NCI-H2227 (cell line): ENCODE measurements around the gene HEPACAM2.

Source experiments
- DNase-seq: peaks from one replicate; lab custom pipeline; 2025; ENCODE audit not compliant: unreplicated experiment; lab: John Stamatoyannopoulos, UW

HEPACAM2 gene

DNA sequence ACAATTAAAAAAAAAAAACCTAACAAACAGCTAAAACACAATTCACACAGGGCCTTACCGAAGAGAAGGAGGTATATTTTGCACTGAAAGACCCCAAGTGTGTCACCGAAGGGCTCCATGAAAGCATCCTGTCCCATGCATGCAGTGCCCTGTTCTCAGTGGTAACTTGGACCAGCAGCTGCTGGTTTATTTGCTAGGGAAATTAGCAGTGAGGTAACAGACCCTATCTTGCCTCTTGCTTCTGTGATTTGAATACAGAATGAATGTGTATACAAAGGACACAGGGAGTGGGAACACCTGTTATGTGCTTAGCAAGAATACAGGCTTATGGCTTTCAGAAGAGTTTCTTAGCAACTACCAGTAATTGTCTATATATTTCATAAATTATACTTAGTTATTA is at the start of gene HEPACAM2:
HEPACAM2 (minus strand) TSS at position 160 of the 400 bp plus-strand sequence.
- no peak for DNase-seq

DNA sequence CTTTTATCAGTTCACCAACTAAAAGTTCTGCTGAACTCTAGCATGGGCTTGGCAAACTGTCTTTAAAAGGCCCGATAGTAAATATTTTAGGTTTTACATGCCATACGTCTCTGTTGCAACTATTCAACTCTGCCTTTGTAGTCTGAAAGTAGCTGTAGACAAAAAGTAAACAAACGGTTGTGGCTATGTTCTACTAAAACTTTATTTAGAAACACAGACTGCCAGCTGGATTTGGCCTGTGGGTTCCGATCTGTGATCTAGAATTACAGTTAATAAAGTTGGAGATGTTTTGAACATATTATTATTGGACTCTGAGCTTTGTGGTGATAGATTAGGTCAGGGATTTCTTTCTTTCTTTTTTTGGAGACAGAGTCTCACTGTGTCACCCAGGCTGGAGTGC is 39.0 kb upstream of the HEPACAM2 start:
- DNase-seq: no peak

DNA sequence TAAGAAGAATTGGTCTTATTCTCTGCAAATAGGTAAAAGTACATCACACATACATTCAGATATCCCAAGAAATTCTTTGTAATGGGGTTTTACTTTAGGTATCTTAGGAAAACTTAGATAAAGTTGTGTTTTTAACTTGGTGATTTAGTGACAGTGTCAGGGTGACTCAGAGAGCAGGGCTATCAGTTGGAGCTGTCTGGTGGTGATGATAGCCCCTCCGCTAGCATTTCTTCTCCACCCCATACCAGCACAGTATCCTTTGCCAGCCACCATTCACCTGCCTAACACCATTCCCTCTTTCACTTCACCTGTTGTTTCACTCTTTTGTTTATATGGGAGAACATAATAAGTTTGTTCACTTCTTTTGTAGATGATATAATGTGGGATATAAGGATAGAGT is 36.3 kb upstream of the HEPACAM2 start:
- no peak for DNase-seq

DNA sequence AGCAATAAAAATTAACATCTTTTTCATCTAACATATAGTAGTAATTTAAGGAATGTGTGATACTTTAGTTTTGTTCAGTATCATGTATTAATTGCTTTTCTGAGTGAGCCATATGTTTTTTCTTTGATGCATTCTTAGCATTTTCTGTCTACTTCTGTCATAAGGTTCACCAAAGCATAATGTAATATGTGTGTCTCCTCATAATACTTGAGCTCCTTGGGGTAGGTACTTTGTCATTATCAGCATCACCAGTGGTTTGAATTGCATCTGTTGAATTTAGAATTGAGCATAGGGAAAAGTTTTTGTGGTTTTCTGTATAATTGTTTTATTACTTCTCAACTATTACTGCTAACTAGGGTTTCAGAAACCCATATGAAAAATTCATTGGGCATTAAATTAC is 32.4 kb upstream of the HEPACAM2 start:
- no peak for DNase-seq

DNA sequence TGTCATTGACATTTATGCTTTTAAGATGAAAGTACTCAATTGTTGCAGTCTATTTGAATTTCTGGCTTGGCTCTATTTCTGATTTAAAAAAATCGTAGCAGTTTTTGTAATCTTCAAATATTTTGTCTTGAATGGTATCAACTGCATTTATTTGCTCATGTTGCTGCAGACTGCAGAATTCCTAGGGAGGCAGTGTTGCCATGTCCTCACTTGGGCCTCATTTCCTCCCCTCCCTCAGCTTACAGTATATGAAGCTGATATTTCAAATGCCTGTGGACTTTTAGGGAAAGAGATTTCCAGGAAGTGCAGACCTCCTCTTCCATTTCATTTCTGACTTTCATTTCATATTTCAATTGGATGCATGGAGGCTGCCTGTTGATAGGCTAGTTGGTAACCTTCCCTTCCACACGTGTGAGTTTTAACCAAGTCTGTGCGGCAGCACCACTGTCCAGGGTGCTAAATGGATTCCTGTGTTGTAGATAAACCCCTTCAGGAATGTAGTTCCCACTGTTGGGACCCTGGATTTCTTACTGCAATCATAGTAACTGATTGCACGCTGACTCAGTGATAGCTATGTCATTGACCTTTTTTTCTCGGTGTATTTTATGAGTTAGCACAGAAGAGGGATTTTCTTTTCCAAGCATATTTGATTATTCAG is 23.4 kb upstream of the HEPACAM2 start:
- DNase-seq: no peak

DNA sequence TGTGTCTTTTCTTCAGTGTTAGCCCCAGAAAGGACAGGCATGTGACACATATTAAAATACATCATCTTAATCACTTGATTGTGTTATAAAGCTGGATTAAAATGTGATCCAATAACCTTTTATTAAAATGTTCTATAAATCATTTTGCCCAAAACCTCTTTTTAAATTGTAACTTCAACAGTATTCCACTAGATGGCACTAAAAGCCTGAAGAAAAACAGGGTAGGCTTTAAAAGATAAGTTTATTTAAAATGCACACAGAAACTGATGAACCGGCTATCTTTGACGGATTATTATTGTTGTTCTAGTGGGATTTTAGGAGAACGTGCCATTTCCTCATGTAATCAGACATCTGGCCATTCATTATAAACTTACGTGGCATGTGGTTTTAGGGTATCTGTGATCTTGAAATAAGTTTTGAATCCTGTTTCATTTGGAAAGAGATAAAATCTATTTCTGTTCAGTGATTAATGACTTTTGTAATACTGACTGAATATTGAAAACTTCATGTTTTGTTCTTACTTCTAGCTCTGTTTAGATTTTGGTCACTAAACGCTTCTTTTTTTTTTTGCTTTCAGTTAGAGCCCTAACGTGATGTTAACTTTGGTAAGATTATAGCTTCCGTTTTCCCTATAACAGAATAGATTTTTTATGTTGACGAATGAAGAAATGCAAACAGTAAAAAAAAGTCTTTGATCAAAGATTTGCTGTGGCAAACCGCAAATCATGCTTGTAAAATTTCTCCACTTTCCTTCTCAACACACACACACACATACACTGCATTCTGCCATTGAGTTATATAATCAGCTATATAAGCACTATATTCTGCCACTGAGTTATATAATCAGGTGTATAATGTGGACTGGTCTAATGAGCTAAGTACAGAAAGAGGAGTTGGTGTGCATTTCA is 19.5 kb upstream of the HEPACAM2 start:
- DNase-seq: peak; percentile 62

DNA sequence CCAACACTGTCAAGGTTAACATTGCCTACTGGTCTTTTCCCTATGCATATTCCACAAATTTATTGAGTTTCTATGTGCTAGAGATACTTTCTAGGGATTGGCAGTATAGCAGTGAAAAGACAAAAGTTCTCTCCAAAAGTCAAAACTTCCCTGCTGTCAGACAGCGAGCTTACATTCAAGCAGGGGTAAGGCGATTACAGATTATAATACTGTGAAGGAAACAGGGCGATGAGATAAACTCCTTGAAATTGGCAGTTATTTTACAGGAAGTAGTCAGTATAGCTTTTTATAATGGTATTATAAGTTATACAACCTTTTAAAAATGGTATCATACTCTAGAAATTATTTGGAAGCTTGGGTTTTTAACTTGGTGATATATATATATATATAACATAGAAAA is 15.8 kb upstream of the HEPACAM2 start:
- no peak for DNase-seq

DNA sequence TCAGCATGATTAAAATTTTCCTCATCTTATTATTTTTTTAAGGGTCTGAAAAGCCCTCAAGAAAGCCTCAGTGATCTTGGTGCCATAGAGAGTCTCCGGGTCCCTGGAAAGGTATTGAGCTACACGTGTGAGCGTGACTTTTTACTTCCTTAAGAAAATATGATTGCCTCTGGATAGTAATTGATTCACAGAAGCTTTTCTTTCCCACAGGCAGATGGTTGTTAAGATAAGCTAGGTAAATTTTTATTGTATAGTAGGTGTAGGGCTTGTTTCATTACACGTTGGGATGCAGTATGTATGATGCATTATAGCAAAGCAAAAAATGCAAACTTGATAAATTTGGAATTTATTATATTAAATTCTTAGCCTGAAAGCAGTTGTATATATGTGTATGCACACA is 13.6 kb upstream of the HEPACAM2 start:
- DNase-seq: no peak

DNA sequence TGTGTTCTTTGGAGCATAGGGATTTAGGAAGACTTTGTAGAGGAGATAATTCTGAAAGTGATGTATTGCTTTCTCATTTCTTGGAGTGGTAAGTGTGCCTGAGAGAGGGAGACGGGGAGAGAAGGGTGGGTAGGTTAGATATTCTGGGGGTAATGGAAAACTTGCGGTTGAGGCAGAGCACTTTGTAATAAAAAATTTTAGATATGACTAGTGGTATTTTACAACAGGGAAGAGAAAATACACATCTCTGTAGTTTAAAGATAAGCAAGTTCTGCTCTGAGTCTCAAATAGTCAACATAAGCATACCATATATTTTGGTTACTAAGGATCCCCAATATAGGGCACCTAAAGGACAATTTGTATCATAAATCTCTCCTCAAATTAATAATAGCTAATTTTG is 12.5 kb upstream of the HEPACAM2 start:
- no peak for DNase-seq

DNA sequence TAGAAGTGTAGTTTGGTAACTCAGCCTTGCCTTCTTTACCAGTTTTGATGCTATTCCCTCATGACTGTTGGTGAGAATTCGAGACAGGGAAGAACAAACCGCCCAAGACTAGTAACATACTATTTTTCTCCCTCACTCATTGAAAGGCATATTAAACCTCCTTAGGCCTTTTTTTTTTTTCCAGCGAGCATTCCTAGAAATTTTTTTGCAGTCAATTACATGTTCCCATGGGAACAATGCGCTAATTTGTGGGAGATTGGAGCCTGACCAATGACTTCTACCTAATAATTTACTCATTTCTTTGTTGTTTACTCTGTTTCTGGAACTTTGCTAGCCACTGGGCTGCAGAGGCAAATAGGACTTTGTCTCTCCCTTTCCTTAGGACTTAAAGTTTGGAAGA is 11.9 kb upstream of the HEPACAM2 start:
- no peak for DNase-seq

DNA sequence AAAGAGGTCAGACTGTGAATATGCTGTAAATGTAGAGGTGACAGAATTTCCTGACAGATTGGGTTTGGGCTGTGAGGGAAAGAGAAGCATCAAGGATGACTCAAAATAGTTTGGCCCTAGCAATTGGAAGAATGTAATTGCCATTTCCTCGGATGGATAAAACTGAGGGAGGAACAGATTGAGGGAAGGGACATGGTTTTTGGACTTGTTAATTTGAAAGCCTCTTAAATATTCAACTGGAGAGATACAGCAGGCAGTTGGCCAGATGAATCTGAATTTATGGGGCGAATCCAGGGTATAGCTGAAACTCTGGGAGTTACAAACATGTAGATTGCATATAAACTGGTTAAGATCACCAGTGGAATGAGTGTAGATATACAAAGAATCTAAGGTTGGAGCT is 9.3 kb upstream of the HEPACAM2 start:
- DNase-seq: no peak

DNA sequence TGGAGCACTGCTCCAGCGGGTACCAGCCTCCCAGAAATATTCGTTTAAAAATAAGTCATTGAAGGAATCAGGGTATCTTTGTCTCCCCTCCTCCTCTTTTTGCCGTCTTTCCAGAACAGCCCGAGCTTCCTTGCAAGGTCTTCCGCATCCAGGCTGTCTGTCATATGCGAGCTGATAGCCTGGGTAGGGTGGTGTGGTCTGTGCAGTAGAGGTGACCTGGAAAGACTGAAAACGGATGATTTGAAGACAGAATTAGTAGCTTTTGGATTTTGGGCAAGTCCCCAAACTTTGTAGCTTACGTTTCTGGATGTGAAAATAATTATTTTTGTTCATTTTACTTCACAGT is 6.4 kb upstream of the HEPACAM2 start:
- peak; percentile 26 for DNase-seq

DNA sequence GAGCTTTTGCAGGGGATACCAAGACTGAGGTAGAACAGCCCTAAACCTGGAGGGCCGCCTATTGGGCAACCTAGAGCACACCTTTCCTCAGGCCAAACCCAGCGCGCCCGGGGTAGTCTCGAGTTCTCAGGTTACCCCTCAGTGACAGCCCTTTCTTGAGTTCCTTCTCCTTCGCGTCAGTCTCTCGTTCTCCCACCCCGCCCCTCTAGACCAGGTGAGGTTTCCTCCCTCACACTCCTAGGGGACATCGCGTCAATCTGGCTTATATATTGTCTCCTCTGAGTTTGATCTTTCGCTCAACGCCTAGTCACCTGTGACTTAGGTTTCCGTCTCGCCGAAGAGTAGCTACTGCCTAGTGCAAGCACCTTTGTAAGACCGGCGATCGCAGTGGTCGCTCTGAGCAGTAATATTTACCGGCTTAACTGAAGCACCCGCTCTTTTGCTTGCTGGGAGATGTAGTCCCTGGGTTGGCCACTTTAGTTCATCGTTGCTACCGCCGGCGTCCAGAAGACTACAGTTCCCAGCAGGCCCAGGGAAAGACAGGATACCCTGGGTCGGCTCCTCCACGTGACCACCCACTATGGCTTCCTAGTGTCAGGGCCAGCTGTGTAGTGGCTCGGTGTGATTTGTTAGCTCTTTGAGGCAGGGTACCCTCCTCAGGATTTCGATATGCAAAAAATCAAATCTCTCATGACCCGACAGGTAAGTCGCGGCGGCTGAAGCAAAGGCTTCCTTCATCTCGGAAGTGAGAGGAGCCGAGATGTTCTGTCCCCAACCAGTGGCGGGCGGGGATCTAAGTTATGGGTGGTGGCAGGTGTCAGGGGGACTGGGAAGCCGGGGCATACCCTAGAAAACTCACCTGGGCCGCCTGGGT is 5.8 kb upstream of the HEPACAM2 start, which contains the start of gene VPS50:
VPS50 (plus strand) TSS at position 568 of the 874 bp plus-strand sequence; CDS start at position 670, 102 bp downstream.
- peak; percentile 97 for DNase-seq

DNA sequence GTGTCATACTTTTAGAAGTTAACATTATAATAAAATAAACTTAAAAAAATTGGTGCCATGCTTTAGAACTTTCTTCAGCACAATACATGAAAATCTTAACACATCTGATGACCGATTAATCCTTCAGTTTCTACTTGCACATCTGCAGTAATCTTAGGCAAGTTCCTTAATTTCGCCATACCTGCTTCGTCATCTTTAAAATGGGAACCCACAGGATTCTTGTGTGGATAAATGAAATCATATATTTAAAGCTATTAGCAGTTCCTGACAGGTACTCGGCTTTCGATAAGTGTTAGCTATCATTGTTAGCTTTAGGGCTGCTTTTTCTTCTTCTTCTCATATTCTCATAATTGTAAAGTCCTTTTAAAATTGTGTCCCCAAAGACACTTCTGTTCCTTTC is 5.0 kb upstream of the HEPACAM2 start:
- DNase-seq: no peak

DNA sequence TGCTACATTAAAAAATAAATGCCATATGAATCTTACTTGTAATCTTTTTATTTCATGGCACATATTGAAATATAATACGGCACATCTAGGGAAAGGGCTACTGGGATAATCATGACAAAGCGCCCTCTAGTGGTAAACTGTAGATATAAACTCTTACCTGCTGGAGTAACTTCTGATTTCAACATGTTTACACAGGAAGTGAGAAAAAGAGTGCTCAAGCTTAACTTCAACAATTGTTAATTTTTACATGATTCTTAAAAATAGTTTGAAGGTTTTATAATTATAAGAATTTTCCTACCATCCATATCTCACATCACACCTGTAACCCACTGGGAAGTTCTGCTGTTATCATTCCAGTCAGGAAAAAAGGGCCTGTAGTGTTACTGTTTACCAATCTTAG is 2.0 kb upstream of the HEPACAM2 start:
- peak; percentile 77 for DNase-seq

DNA sequence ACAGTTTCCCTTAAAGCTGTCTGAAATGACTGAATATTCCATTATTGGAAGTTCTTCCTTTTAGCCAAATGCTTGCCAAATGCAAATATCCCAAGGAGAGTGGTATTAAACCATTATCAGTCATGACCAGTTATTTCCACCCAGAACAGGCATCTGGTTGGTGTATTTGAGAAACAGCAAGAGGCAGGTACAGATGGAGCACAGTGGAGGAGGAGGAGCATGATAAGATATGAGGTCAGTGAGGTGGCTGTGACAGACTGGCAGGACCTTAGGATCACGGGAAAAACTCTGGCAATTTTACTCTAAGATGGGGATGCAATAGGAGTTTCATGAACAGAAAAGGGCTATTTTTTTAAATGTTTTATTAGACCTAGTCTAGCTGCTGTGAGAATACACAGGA is 6.4 kb downstream of the HEPACAM2 start:
- DNase-seq: no peak

DNA sequence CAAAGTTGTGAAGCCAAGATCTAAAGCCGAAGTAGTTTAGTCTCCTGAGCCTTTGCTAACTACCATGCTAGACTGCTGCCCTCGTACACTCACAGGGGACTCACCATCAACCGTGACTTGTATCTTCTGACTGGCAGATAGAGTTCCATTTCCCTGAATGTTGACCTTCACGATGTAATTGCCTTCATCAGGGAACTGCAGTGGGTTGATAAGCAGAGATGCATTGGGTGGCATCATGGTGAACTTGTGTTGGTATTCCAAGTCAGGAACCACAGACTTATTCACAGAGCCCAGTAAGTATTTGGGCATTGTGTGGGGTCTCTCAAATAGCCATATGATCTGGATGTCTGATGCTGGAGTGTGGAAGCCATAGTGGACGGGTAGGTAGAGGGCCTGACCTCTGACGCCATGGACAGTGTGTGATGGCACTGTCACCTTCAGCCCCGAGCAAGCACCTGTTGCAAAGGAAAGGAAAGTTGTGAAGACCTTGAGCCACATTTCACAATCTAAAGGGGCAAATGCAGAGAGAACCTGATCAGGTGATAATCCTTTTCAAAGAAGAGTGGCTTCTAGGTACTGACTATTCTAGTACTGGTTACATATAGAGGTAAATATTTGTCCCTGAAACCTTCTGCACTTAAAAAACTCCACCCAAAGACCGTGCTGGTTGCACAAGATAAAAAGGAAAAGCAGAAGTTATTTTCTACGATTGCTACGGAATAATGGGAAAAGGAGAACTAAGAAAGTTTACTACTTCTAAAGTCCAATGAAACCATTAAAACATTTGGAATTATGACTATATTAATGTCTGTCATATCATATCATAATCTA is 7.1 kb downstream of the HEPACAM2 start:
- DNase-seq: no peak

DNA sequence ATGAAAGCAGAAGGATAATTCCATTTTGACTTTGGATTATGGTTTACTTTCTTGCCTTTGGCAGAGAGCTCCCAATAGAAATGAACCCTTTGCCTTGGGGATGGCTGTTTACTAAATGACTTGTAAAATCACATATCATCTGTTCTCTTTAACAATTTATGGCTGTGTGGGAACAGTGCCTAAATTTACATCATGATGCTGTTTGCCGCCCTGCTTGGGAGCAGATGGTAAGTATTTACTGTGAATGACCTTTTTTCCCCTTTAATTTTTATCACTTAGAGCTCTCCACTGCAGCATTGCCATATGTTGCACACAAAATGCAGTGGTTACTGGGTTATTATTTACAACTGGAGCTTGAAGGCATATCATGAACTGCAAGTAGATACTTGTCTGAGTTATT is 13.4 kb downstream of the HEPACAM2 start:
- DNase-seq: peak; percentile 83

DNA sequence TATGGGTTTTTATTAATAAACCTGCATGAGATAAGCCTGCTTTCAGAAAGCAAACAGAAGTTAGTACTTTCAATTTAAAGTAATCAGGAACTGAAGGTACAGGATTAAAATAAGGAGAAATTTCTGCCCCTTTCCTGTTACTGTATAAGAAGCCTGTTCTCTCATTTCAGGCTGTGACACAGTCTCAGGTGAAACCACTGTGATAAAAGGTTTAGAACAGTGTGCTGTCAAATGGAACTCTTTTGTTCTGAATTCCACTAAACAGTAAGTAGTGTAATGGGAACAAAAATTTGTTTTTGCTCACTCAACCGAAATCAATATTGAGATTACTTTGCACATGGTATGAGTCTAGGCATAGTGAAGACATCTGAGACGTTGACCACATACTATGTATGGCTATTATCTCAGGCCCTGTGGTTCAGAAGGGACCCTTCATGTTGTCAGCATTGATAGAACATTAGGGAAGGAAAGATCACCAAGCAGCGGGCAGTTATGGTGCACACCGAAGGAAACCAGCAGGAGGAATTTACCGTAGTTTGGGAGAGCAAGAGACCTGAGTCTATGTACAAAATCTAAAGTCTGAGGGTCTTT is 14.9 kb downstream of the HEPACAM2 start:
- no peak for DNase-seq

DNA sequence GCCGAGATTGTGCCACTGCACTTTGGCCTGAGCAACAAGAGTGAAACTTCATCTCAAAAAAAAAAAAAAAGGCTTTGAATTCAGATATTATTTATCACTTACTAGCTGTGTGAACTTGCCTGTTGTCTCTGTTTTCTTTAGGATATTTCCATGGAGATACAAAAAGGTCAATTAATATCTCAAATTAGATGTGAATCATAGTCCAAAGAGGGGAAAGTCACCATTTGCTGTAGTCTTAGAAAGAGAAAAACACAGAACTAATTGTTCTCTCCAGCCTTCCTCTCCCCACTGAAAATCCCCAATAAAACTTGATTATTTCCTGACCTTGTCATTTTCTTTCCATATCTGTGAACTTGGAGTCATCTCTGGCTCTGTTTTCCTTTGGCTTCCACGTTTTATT is 21.2 kb downstream of the HEPACAM2 start:
- no peak for DNase-seq
